ENCODE measurements around the gene ING5.

Gene ING5

GRCh38 chr2:241745276-241745675 is 43.4 kb downstream of the ING5 start:
- H3K4me3 ChIP-seq = no peak overlapping the region
- DNase-seq (ENCODE audit: low spot score) = no peak
- no peak overlapping the region for H3K27ac ChIP-seq
- no peak for TF ChIP-seq CTCF (IDR thresholded peaks at IDR 0.05)

DNA sequence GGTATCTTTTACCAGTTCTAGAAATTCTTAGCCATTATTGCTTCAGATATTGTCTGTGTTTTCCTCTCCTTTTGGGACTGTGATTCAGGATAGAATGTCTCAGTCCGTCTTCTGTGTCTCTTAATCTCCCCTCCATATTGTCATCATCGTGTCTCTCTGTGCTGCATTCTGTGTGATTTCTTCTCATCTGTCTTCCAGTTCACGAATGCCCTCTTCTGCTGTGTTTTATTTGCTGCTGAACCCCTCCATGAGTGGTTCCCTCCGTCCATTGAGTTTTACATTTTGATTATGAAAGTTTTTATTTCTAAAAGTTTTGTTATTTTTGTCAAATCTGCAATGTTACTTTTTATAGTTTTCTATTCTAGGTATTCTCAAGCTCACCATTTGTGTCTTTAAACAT is 44.2 kb downstream of the ING5 start:
- TF ChIP-seq CTCF (IDR thresholded peaks at IDR 0.05) = no peak
- Histone ChIP-seq H3K27ac (no peak overlapping the region), H3K4me3 (no peak overlapping the region)
- no peak for DNase-seq (ENCODE audit: low spot score)

DNA sequence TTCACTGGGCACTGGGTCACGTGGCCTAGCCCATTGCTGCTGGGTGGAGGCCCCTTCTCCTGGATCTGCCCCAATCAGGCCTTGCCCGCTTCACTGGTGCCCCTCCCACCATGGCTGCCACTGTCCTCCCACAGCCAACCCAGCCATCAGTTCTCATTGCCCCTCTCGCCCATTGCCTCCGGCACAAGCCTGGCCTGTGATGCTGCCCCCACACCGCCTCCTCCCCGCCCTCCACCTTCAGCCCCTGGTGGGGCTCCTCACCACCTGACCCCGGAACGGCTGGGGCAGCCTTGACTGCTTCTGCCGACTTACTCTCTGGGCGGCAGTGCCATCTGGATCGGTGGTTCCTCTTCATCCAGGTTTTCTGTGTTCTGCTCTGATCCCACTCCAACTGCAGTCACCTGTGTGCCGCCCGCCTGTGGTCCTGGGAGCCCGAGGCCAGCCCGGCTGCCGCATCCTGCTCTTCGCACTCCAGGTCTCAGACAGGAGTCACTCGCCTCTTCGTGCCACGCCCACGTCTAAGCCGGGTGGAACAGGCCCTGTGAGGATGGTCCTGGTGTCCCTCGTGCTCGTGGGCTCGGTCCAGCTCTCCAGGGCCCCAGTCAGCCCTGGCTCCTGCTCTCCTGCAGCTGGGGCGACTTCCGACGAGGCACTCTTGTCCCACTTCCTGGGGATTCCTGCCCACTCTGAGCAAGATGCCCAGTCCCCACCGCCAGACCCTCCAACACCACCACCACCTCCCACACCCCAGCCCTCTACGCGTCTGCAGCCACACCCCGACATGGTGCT is 46.8 kb downstream of the ING5 start:
- no peak for TF ChIP-seq CTCF (IDR thresholded peaks at IDR 0.05)
- H3K4me3 ChIP-seq = no peak overlapping the region
- H3K27ac ChIP-seq = no peak overlapping the region
- DNase-seq (ENCODE audit: low spot score) = no peak

DNA sequence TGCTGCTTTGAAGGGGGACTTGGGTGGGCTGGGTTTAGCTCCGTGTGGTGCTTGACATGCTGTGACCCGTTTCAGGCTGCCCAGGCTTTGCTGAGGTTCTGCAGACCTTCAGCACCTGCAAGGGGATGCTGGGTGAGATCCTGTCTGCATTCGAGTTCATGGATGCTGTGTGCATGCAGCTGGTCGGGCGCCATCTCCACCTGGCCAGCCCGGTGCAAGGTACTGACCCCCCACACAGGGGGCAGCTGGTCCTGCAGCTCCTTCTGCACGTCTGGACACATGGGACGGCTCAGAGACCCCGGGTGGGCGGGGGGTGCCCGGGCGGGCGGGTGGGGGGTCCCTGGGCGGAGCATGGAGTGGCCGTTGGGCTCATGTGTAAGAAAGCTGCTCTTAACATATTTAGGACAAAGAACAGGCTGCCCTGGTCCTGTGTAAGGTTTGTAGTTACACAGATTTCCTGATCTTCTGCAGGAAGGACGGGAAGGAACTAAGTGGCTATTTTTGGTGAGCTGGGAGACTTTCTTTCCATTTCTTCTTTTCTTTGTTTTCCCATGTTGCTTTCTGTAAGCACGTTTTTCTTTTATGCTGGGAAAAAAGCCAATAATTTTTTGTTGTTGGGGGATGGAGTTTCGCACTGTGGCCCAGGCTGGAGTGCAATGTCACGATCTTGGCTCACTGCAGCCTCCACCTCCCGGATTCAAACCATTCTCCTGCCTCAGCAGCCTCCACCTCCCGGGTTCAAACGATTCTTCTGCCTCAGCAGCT is 48.4 kb downstream of the ING5 start:
- Histone ChIP-seq H3K27ac (peak overlapping the region in 1 of 2 donors; percentile 7), H3K4me3 (no peak overlapping the region)
- no peak for DNase-seq (ENCODE audit: low spot score)
- TF ChIP-seq CTCF (IDR thresholded peaks at IDR 0.05) = no peak

- TF ChIP-seq CTCF (IDR thresholded peaks at IDR 0.05) = no peak
- H3K27ac ChIP-seq = peak overlapping the region in 1 of 2 donors; percentile 7
- no peak for DNase-seq (ENCODE audit: low spot score)
- no peak overlapping the region for H3K4me3 ChIP-seq
These were observed 49.3 kb downstream of the ING5 start for GRCh38 chr2:241751152-241751551.

GRCh38 chr2:241751776-241752175 is 49.9 kb downstream of the ING5 start:
- no peak overlapping the region for H3K27ac ChIP-seq
- no peak for TF ChIP-seq CTCF (IDR thresholded peaks at IDR 0.05)
- DNase-seq (ENCODE audit: low spot score) = no peak
- no peak overlapping the region for H3K4me3 ChIP-seq

DNA sequence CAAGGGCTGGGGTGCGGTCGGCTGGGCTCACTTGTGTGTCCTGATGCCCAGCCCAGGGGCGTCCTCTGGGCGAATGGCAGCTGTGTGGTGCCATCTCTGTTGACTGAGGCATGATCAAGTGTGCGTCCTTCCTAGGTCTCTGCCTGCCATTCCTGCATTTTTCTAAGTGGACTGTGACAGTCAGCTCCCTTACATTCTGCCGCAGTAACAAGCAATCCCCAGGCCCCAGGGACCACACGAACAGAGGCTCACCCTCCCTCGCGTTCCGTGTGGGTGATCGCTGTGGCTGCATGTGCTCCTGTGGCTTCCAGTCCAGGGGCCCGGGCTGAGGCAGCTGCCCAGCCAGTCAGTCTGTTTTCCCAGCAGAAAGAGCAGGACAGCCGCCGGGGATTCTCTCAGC is 50.4 kb downstream of the ING5 start:
- no peak overlapping the region for H3K27ac ChIP-seq
- no peak for TF ChIP-seq CTCF (IDR thresholded peaks at IDR 0.05)
- DNase-seq (ENCODE audit: low spot score) = no peak
- no peak overlapping the region for H3K4me3 ChIP-seq

Measured in coronary artery (tissue), 2 donors.